Uterus (tissue), 4 donors: ENCODE results near the gene WFS1. TPM values are rescaled to one million over a fixed set of nuclear protein-coding genes. Genes with fewer than 3 reads are reported as not detected.

ENCODE experiments used
- DNase-seq, 2 donors: peaks; one replicate each; pipeline ENCODE4 v3.0.0-alpha.2; 2019 to 2020
- H3K27ac ChIP-seq, 2 donors: fragments of 200-600 bp; sonication (generic); 1 replicate in 1 of 2; 2 replicates in 1 of 2; pipeline ENCODE4 v1.5.1; 2016 to 2018
- H3K27me3 ChIP-seq, 2 donors: fragments of 200-600 bp; sonication (generic); one replicate each; pipeline ENCODE4 v1.5.1; 2018 to 2019; ENCODE audit warnings: control low read depth in 1 of 2
- H3K36me3 ChIP-seq, 2 donors: fragments of 200-600 bp; sonication (generic); one replicate each; pipeline ENCODE4 v1.5.1; 2019; ENCODE audit warnings: control low read depth in 1 of 2
- H3K4me1 ChIP-seq, 2 donors: fragments of 200-600 bp; sonication (generic); one replicate each; pipeline ENCODE4 v1.5.1; 2018 to 2019; ENCODE audit warnings: control low read depth in 1 of 2
- H3K4me3 ChIP-seq, 2 donors: fragments of 200-600 bp; sonication (generic); 1 replicate in 1 of 2; 2 replicates in 1 of 2; pipeline ENCODE4 v1.5.1; 2018 to 2019; ENCODE audit warnings: mild to moderate bottlenecking in 1 of 2
- H3K9me3 ChIP-seq, 2 donors: fragments of 200-600 bp; sonication (generic); one replicate each; pipeline ENCODE4 v1.5.1; 2019; ENCODE audit warnings: control low read depth in 1 of 2
- CTCF ChIP-seq, 4 experiments: fragments of 200-600 bp in 2 of 4; fragments of 450-650 bp in 2 of 4; sonication (generic) in 2 of 4; IDR thresholded peaks; one replicate each; pipeline ENCODE4 v1.5.1; 2016 to 2019; ENCODE audit warnings: antibody characterized with exemption in 4 of 4, mild to moderate bottlenecking in 2 of 4, moderate library complexity in 1 of 4
- POLR2A ChIP-seq, 2 donors: fragments of 450-650 bp; IDR thresholded peaks; one replicate each; pipeline ENCODE4 v1.6.1; 2016; ENCODE audit warnings: antibody characterized with exemption in 2 of 2, mild to moderate bottlenecking in 1 of 2, moderate library complexity in 1 of 2
- intact Hi-C: fragments of 100-400 bp; cut with DNase I; formaldehyde crosslinking; loops from one replicate; pipeline ENCODE4 v1.15.1; 2023; ENCODE audit warnings: low total_unique reads
- total RNA-seq, 4 donors: library from RNA; depleted of rRNA in 3 of 4; stranded (reverse); fragments of >200 nt in 3 of 4; gene quantifications; one replicate each; pipeline versions ENCODE4 v1.1.0 to v1.2.4, GENCODE V29; 2014 to 2023
- donor health status: DM: yes; HTN: yes; CAD: no.

WFS1 gene
- total RNA-seq, 4 donors from 2014 or later: 27.5 to 118 (median 51.9) TPM

GRCh38 chr4:6346373-6347110, 76.9 kb downstream of the WFS1 start:
- TF ChIP-seq POLR2A (IDR thresholded peaks at IDR 0.05): no peak
- no peak for TF ChIP-seq CTCF (IDR thresholded peaks at IDR 0.05)
- Histone ChIP-seq H3K9me3 (no peaks in the 10 kb centered on the region), H3K4me1 (no peaks in the 10 kb centered on the region), H3K4me3 (no peak overlapping the region), H3K27ac (no peak overlapping the region), H3K27me3 (no peaks in the 10 kb centered on the region), H3K36me3 (no peaks in the 10 kb centered on the region)
- intact Hi-C loops: no loop called here
- DNase-seq: no peak

- Histone ChIP-seq H3K4me1 (no peaks in the 10 kb centered on the region), H3K36me3 (no peaks in the 10 kb centered on the region), H3K27ac (no peak overlapping the region), H3K9me3 (no peaks in the 10 kb centered on the region), H3K27me3 (no peaks in the 10 kb centered on the region), H3K4me3 (no peak overlapping the region)
- intact Hi-C loops: no loop called here
- DNase-seq: no peak
- no peak for TF ChIP-seq POLR2A (IDR thresholded peaks at IDR 0.05)
- no peak for TF ChIP-seq CTCF (IDR thresholded peaks at IDR 0.05)
Observed at GRCh38 chr4:6347511-6348045, 77.9 kb downstream of the WFS1 start.

- TF ChIP-seq CTCF (IDR thresholded peaks at IDR 0.05) (no peak), POLR2A (IDR thresholded peaks at IDR 0.05) (no peak)
- H3K4me3 ChIP-seq: no peak overlapping the region
- H3K4me1 ChIP-seq: no peaks in the 10 kb centered on the region
- H3K9me3 ChIP-seq: no peaks in the 10 kb centered on the region
- intact Hi-C loops: no loop called here
- H3K27me3 ChIP-seq: no peaks in the 10 kb centered on the region
- H3K36me3 ChIP-seq: no peaks in the 10 kb centered on the region
- DNase-seq: no peak
- H3K27ac ChIP-seq: no peak overlapping the region
Observed at GRCh38 chr4:6348408-6348807, 78.8 kb downstream of the WFS1 start.

GRCh38 chr4:6349896-6350603, 80.4 kb downstream of the WFS1 start:
- Histone ChIP-seq H3K27me3 (no peaks in the 10 kb centered on the region), H3K9me3 (no peaks in the 10 kb centered on the region), H3K36me3 (no peaks in the 10 kb centered on the region), H3K4me1 (no peaks in the 10 kb centered on the region), H3K27ac (no peak overlapping the region), H3K4me3 (no peak overlapping the region)
- TF ChIP-seq POLR2A (IDR thresholded peaks at IDR 0.05): no peak
- TF ChIP-seq CTCF (IDR thresholded peaks at IDR 0.05): no peak
- intact Hi-C loops: no loop called here
- DNase-seq: no peak

GRCh38 chr4:6350646-6351045, 81.0 kb downstream of the WFS1 start:
- H3K27ac ChIP-seq: no peak overlapping the region
- H3K9me3 ChIP-seq: no peaks in the 10 kb centered on the region
- no peak for TF ChIP-seq CTCF (IDR thresholded peaks at IDR 0.05)
- no peak for TF ChIP-seq POLR2A (IDR thresholded peaks at IDR 0.05)
- no peak overlapping the region for H3K4me3 ChIP-seq
- DNase-seq: no peak
- no peaks in the 10 kb centered on the region for H3K27me3 ChIP-seq
- intact Hi-C loops: no loop called here
- H3K4me1 ChIP-seq: no peaks in the 10 kb centered on the region
- no peaks in the 10 kb centered on the region for H3K36me3 ChIP-seq
